Ishikawa (cell line): ENCODE results near the gene DNAJC5.

Experiments
- CEBPB ChIP-seq: IDR thresholded peaks from 2 replicates; pipeline ENCODE4 v1.6.1; 2012
- EGR1 ChIP-seq: IDR thresholded peaks from 2 replicates; pipeline ENCODE4 v1.6.1; 2012
- EP300 ChIP-seq: IDR thresholded peaks from 2 replicates; pipeline ENCODE4 v1.6.1; 2012; ENCODE audit warnings: borderline replicate concordance
- FOXM1 ChIP-seq: IDR thresholded peaks from 2 replicates; pipeline ENCODE4 v1.6.1; 2012; ENCODE audit warnings: low read depth, borderline replicate concordance
- MAX ChIP-seq: IDR thresholded peaks from 2 replicates; pipeline ENCODE4 v1.6.1; 2012
- NFIC ChIP-seq: IDR thresholded peaks from 2 replicates; pipeline ENCODE4 v1.6.1; 2012
- RAD21 ChIP-seq: IDR thresholded peaks from 2 replicates; pipeline ENCODE4 v1.6.1; 2012; ENCODE audit warnings: low read depth
- REST ChIP-seq: IDR thresholded peaks from 2 replicates; pipeline ENCODE4 v1.6.1; 2012; ENCODE audit warnings: low read depth, mild to moderate bottlenecking
- TAF1 ChIP-seq: IDR thresholded peaks from 2 replicates; pipeline ENCODE4 v1.6.1; 2012; ENCODE audit warnings: low read depth, mild to moderate bottlenecking
- TCF12 ChIP-seq: IDR thresholded peaks from 2 replicates; pipeline ENCODE4 v1.6.1; 2012; ENCODE audit warnings: low read depth
- YY1 ChIP-seq: IDR thresholded peaks from 2 replicates; pipeline ENCODE4 v1.6.1; 2012; ENCODE audit warnings: low read depth
- TF ChIP-seq, protein P1 (sequence below): IDR thresholded peaks from 2 replicates; pipeline ENCODE4 v1.6.1; 2012

DNA sequence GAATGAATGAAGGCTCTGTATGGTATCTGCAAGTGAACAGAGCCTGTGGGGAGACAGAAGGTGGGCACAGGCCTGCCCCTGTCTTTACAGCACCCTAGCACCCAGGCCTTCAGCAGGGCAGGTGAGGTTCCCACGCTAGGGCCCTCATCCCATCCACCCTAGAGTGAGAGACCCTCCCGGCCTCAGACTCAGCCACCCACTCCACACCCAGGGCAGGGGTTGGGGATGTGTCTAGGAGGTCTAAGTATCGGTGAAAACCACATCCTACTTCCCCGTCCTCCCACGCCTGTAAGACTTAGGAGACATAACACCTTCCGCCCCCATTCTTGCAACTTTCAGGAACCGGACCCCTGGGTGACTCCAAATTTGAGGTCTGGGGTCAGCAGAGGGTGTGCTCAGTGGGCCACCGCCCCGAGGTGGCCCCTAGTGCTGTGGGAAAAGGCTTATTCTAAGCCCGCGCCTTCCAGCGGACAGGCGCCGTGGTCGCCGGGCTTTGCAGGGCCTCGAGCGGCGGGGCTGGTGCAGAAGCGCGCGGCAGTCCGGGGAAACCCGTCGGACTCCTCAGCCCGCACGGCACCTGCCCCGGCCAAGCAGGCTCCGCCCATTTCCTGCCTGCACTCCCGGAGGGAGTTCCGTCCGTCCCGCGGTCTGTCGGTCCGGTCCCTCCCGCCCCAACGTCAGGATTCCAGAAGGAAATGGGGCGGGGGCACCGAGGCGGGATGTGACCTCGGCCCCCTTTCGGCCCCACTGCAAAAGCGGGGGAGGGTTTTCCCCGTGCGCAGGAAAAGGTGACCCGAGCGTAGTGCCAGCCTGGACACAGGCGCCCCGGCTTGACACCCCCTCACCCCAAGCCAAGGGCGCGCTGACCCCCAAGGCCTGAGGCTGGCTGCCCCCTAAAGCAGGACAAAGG, 83.6 kb downstream of the DNAJC5 start:
- TF ChIP-seq REST (no peak), TAF1 (no peak; the same call in 1 of the 2 replicates), CEBPB (no peak), FOXM1 (no peak), EP300 (peak; percentile 16; the same call in 1 of the 2 replicates), TCF12 (peak; percentile 51; the same call in 1 of the 2 replicates), NFIC (0 out of 2 replicates have a peak, but pooled peaks have one; percentile 18), RAD21 (no peak), EGR1 (no peak), YY1 (no peak), MAX (peak; percentile 92)
- TF ChIP-seq, protein P1, sequence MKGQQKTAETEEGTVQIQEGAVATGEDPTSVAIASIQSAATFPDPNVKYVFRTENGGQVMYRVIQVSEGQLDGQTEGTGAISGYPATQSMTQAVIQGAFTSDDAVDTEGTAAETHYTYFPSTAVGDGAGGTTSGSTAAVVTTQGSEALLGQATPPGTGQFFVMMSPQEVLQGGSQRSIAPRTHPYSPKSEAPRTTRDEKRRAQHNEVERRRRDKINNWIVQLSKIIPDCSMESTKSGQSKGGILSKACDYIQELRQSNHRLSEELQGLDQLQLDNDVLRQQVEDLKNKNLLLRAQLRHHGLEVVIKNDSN, result peak; percentile 35
